Mucosa of descending colon (tissue), 3 donors: ENCODE results near the gene BMPER. TPM values are rescaled to one million over a fixed set of nuclear protein-coding genes. Genes with fewer than 3 reads are reported as not detected.

ENCODE experiments used
- ATAC-seq: fragments of 200-7000 bp; cut with Tn5 transposase; one replicate; pipeline ENCODE4 v1.9.1; 2020; ENCODE audit warnings: mild to moderate bottlenecking, moderate library complexity
- DNase-seq, 3 donors: peaks; one replicate each; pipeline ENCODE4 v3.0.0-alpha.2; 2020
- H3K36me3 ChIP-seq: fragments of 200-600 bp; one replicate; pipeline ENCODE4 v1.8.0; 2021; ENCODE audit warnings: low read depth, mild to moderate bottlenecking
- H3K4me1 ChIP-seq: fragments of 200-600 bp; one replicate; pipeline ENCODE4 v1.8.0; 2021; ENCODE audit warnings: low read depth, mild to moderate bottlenecking
- H3K4me3 ChIP-seq: fragments of 200-600 bp; one replicate; pipeline ENCODE4 v1.8.0; 2021; ENCODE audit warnings: mild to moderate bottlenecking
- H3K9me3 ChIP-seq: fragments of 200-600 bp; one replicate; pipeline ENCODE4 v1.8.0; 2021; ENCODE audit warnings: mild to moderate bottlenecking
- intact Hi-C, 2 donors: fragments of 100-400 bp; cut with DNase I in 1 of 2; cut with micrococcal nuclease in 1 of 2; formaldehyde crosslinking; loops; one replicate each; pipeline versions ENCODE4 v1.11.0 to v1.11.1; 2022; cut with DNase I, micrococcal nuclease
- total RNA-seq, 3 donors: library from RNA; stranded (reverse); fragmentation: NEBNext Ultra II Directional in 2 of 3; extraction: Animal tissue kit (Norgen Biotek cat#: 25700) in 2 of 3; gene quantifications; one replicate each; pipeline versions ENCODE4 v1.2.1 to v1.2.4, GENCODE V29; 2021 to 2023
- TF ChIP-seq, protein P1 (sequence below): fragments of 200-600 bp; IDR thresholded peaks from one replicate; pipeline ENCODE4 v1.8.0; 2022; ENCODE audit warnings: antibody characterized with exemption, mild to moderate bottlenecking
- donor health status: DM: no; HTN: no; CAD: no; lungs with moderate emphysema.
- donor health status: DM: no; HTN: no; CAD: no.
- donor health status: DM: no; HTN: yes; CAD: no.

BMPER gene
- total RNA-seq, 3 donors from 2014 or later, result 1.3 to 2.0 (median 1.4) TPM

DNA sequence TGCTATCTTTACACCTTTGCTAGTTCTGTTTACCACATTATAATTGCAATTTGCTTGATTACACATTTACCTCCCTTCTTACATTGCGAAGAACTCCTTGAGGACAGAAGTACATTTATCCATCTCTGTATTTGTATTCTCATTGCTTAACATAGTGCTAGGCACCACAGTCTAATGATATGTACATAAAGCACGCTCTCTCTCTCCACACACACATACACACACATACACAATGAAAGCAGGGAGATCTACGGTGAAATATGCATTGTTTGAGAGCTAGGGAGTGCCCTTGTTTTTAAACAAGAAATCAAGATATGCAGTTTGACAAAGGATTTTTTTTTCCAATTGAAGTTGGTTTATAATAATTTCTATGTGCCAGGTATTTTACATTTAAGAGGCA lies 148.7 kb downstream of the BMPER start:
- intact Hi-C loops, result no loop called here
- Histone ChIP-seq H3K36me3 (no peaks in the 10 kb centered on the region), H3K9me3 (no peaks in the 10 kb centered on the region), H3K4me3 (no peak overlapping the region), H3K4me1 (no peaks in the 10 kb centered on the region)
- TF ChIP-seq, protein P1, sequence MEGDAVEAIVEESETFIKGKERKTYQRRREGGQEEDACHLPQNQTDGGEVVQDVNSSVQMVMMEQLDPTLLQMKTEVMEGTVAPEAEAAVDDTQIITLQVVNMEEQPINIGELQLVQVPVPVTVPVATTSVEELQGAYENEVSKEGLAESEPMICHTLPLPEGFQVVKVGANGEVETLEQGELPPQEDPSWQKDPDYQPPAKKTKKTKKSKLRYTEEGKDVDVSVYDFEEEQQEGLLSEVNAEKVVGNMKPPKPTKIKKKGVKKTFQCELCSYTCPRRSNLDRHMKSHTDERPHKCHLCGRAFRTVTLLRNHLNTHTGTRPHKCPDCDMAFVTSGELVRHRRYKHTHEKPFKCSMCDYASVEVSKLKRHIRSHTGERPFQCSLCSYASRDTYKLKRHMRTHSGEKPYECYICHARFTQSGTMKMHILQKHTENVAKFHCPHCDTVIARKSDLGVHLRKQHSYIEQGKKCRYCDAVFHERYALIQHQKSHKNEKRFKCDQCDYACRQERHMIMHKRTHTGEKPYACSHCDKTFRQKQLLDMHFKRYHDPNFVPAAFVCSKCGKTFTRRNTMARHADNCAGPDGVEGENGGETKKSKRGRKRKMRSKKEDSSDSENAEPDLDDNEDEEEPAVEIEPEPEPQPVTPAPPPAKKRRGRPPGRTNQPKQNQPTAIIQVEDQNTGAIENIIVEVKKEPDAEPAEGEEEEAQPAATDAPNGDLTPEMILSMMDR, result no peak
- DNase-seq (no peak), ATAC-seq (no peak)

DNA sequence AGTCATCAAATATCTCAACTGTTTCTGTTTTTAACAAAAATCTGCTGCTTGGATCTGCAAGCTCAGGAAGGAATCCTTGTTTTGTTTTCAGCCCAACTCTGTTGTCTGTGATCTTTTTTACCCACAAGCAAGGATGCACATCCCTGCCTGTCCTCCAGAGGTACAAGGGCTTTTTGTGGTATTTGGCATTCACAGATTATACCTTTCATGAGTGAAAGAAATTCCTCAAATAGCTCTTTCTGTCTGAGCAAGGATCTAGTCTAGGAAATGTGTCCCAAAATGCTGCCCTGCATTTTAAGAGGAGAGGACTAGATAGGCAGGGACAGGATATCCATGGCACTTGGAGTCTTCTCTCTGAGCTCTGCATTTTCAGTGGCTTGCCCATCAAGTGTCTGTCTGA lies 151.8 kb downstream of the BMPER start:
- Histone ChIP-seq H3K4me3 (no peak overlapping the region), H3K36me3 (no peaks in the 10 kb centered on the region), H3K4me1 (no peaks in the 10 kb centered on the region), H3K9me3 (no peaks in the 10 kb centered on the region)
- DNase-seq (no peak), ATAC-seq (no peak)
- intact Hi-C loops, result no loop called here
- TF ChIP-seq, protein P1, result no peak

DNA sequence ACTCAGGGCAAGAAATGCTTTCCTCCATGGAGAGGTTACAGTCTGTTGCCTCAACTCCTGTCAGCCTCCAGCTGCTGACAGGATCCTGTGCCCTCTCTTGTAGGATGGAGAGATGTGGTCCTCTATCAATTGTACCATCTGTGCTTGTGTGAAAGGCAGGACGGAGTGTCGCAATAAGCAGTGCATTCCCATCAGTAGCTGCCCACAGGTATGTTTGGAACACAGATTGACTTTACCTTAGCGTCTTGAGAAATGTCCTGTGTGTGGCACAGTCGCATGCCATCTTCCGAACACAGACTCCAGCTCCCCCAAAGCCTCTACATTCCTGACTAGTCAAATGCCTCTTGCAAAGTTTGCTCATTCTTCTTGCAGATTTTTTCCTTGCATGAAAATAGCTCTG lies 152.6 kb downstream of the BMPER start:
- TF ChIP-seq, protein P1, result no peak
- ATAC-seq (no peak), DNase-seq (no peak)
- no peaks in the 10 kb centered on the region for H3K36me3 ChIP-seq
- no peak overlapping the region for H3K4me3 ChIP-seq
- H3K4me1 ChIP-seq, result no peaks in the 10 kb centered on the region
- intact Hi-C loops, result no loop called here
- H3K9me3 ChIP-seq, result no peaks in the 10 kb centered on the region

DNA sequence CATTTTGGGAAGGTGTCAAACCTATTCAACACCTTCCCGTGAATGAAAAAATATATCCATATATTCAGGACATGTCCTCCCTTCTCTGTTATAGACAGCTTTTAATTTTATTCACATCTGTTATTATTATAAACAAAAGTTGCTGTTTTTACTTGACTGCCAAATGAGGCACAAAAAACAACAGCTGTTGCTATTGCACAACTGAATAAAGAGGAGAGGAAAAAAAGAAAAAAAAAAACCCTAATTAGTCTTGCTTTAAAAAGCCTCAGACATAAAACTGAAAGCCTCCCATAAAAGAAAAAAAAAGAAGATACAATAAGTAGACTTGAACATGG lies 153.4 kb downstream of the BMPER start:
- TF ChIP-seq, protein P1, result no peak
- no peak for DNase-seq

DNA sequence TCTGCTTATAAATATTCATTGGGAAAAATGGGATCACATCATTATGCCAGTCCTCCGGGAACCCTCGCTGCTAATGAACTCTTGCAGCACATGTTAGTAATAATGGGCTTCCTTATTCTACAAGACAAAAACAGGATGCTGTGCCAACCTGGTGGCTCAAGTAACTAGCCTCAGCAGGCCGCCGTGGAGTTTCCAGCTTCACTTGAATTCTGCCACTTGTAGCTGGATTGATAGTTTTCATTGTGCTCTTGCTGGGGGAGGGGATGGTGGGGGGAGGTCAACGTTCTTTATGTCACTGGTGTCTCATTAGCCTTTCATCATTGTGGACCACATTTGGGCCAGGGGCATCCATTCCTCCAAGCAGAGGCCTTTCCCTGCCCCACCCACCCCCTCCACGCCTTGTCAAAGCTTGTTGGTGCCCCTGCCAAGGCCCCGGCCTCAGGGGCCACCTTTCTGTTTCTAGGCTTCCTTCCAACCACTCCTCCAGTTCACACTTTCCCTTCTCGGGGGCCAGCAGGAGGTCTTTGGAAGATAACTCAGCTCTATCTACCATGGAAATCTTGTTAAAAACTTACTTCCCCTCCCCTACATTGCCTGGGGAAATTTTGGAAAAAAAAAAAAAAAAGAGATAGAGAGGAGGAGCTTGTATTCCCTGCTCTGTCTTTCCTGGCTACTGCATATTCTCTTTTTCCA lies 153.9 kb downstream of the BMPER start:
- Histone ChIP-seq H3K4me1 (no peaks in the 10 kb centered on the region), H3K4me3 (no peak overlapping the region), H3K9me3 (no peaks in the 10 kb centered on the region), H3K36me3 (no peaks in the 10 kb centered on the region)
- DNase-seq, result no peak
- ATAC-seq, result no peak
- TF ChIP-seq, protein P1, result no peak
- intact Hi-C loops, result no loop called here

More for the DNA sequence above, 153.4 kb downstream of the BMPER start:
- H3K36me3 ChIP-seq, result no peaks in the 10 kb centered on the region
- intact Hi-C loops, result no loop called here
- H3K9me3 ChIP-seq, result no peaks in the 10 kb centered on the region
- no peaks in the 10 kb centered on the region for H3K4me1 ChIP-seq
- H3K4me3 ChIP-seq, result no peak overlapping the region
- no peak for ATAC-seq
